Measurements from ENCODE around the gene RGS17. TPM values are rescaled to one million over a fixed set of nuclear protein-coding genes. Genes with fewer than 3 reads are reported as not detected.
A peak's percentile ranks its signal among the peaks of the same experiment; 100 is the strongest.

Gene RGS17
- total RNA-seq = under 1 TPM; 0.26 to 0.45 TPM

- no peaks in the 10 kb centered on the region for H3K9me3 Mint-ChIP-seq
- peak within 1 kb of the TSS in 1 of 2 donors; percentile 62 for H3K27ac Mint-ChIP-seq
- H3K4me3 Mint-ChIP-seq = peak within 1 kb of the TSS; percentile 89
- ATAC-seq = peak; percentile 83 to 91
- peak; percentile 69 for DNase-seq (ENCODE audit: low spot score)
- H3K4me1 Mint-ChIP-seq (ENCODE audit: low read depth in 2 of 2) = peaks cover 25 to 38% of the 10 kb centered on the region in 2 donors
- peaks cover 7 to 29% of the 10 kb centered on the region in 2 donors for H3K27me3 Mint-ChIP-seq
- H3K36me3 Mint-ChIP-seq = no peaks in the 10 kb centered on the region
Measured at GRCh38 chr6:153131037-153131981, at the start of gene RGS17. Gene RGS17 (minus strand): TSS chr6:153131282. CDS start chr6:153044018, 87,264 bp downstream.

GRCh38 chr6:153172815-153173214 lies 41.7 kb upstream of the RGS17 start:
- Mint-ChIP-seq H3K4me1 (ENCODE audit: low read depth in 2 of 2) (peaks cover 0 to 3% of the 10 kb centered on the region in 2 donors), H3K4me3 (no peak overlapping the region), H3K27me3 (peaks cover 11 to 16% of the 10 kb centered on the region in 2 donors), H3K9me3 (no peaks in the 10 kb centered on the region), H3K27ac (no peak overlapping the region), H3K36me3 (no peaks in the 10 kb centered on the region)
- DNase-seq (ENCODE audit: low spot score) = no peak
- ATAC-seq = no peak

GRCh38 chr6:153170511-153170910 lies 39.4 kb upstream of the RGS17 start:
- H3K27ac Mint-ChIP-seq = no peak overlapping the region
- H3K36me3 Mint-ChIP-seq = no peaks in the 10 kb centered on the region
- no peak overlapping the region for H3K4me3 Mint-ChIP-seq
- peaks cover 0 to 3% of the 10 kb centered on the region in 2 donors for H3K4me1 Mint-ChIP-seq (ENCODE audit: low read depth in 2 of 2)
- H3K27me3 Mint-ChIP-seq = peaks cover 9 to 11% of the 10 kb centered on the region in 2 donors
- no peaks in the 10 kb centered on the region for H3K9me3 Mint-ChIP-seq
- DNase-seq (ENCODE audit: low spot score) = no peak
- no peak for ATAC-seq

- H3K27me3 Mint-ChIP-seq = peaks cover 9 to 11% of the 10 kb centered on the region in 2 donors
- H3K4me3 Mint-ChIP-seq = no peak overlapping the region
- no peaks in the 10 kb centered on the region for H3K36me3 Mint-ChIP-seq
- no peak overlapping the region for H3K27ac Mint-ChIP-seq
- DNase-seq (ENCODE audit: low spot score) (no peak), ATAC-seq (no peak)
- H3K9me3 Mint-ChIP-seq = no peaks in the 10 kb centered on the region
- peaks cover 0 to 3% of the 10 kb centered on the region in 2 donors for H3K4me1 Mint-ChIP-seq (ENCODE audit: low read depth in 2 of 2)
Measured at GRCh38 chr6:153167907-153168306, 36.8 kb upstream of the RGS17 start.

- ATAC-seq = no peak
- Mint-ChIP-seq H3K9me3 (no peaks in the 10 kb centered on the region), H3K27ac (no peak overlapping the region), H3K36me3 (no peaks in the 10 kb centered on the region), H3K27me3 (peaks cover 9 to 11% of the 10 kb centered on the region in 2 donors), H3K4me3 (no peak overlapping the region), H3K4me1 (ENCODE audit: low read depth in 2 of 2) (peaks cover 0 to 3% of the 10 kb centered on the region in 2 donors)
- no peak for DNase-seq (ENCODE audit: low spot score)
Measured at GRCh38 chr6:153167061-153167891, 36.2 kb upstream of the RGS17 start.

- H3K36me3 Mint-ChIP-seq = no peaks in the 10 kb centered on the region
- H3K4me3 Mint-ChIP-seq = no peak overlapping the region
- H3K27me3 Mint-ChIP-seq = peaks cover 10 to 13% of the 10 kb centered on the region in 2 donors
- no peak overlapping the region for H3K27ac Mint-ChIP-seq
- H3K4me1 Mint-ChIP-seq (ENCODE audit: low read depth in 2 of 2) = no peaks in the 10 kb centered on the region
- ATAC-seq = no peak
- no peak for DNase-seq (ENCODE audit: low spot score)
- no peaks in the 10 kb centered on the region for H3K9me3 Mint-ChIP-seq
Measured at GRCh38 chr6:153162646-153163045, 31.6 kb upstream of the RGS17 start.

- no peak for DNase-seq (ENCODE audit: low spot score)
- H3K4me1 Mint-ChIP-seq (ENCODE audit: low read depth in 2 of 2) = no peaks in the 10 kb centered on the region
- no peak overlapping the region for H3K27ac Mint-ChIP-seq
- H3K36me3 Mint-ChIP-seq = no peaks in the 10 kb centered on the region
- no peak for ATAC-seq
- H3K9me3 Mint-ChIP-seq = no peaks in the 10 kb centered on the region
- no peak overlapping the region for H3K4me3 Mint-ChIP-seq
- H3K27me3 Mint-ChIP-seq = peaks cover 10 to 13% of the 10 kb centered on the region in 2 donors
Measured at GRCh38 chr6:153162172-153162571, 31.1 kb upstream of the RGS17 start.

- Mint-ChIP-seq H3K4me1 (ENCODE audit: low read depth in 2 of 2) (no peaks in the 10 kb centered on the region), H3K4me3 (no peak overlapping the region), H3K36me3 (no peaks in the 10 kb centered on the region), H3K9me3 (no peaks in the 10 kb centered on the region), H3K27me3 (peaks cover 12 to 13% of the 10 kb centered on the region in 2 donors), H3K27ac (no peak overlapping the region)
- no peak for DNase-seq (ENCODE audit: low spot score)
- ATAC-seq = no peak
Measured at GRCh38 chr6:153160221-153160620, 29.1 kb upstream of the RGS17 start.

- Mint-ChIP-seq H3K27ac (no peak overlapping the region), H3K27me3 (peaks cover 7 to 8% of the 10 kb centered on the region in 2 donors), H3K4me3 (no peak overlapping the region), H3K9me3 (no peaks in the 10 kb centered on the region), H3K36me3 (no peaks in the 10 kb centered on the region), H3K4me1 (ENCODE audit: low read depth in 2 of 2) (no peaks in the 10 kb centered on the region)
- no peak for ATAC-seq
- no peak for DNase-seq (ENCODE audit: low spot score)
Measured at GRCh38 chr6:153150752-153151440, 19.8 kb upstream of the RGS17 start.

GRCh38 chr6:153150371-153150751 lies 19.3 kb upstream of the RGS17 start:
- Mint-ChIP-seq H3K36me3 (no peaks in the 10 kb centered on the region), H3K4me1 (ENCODE audit: low read depth in 2 of 2) (no peaks in the 10 kb centered on the region), H3K27ac (no peak overlapping the region), H3K4me3 (no peak overlapping the region), H3K9me3 (no peaks in the 10 kb centered on the region), H3K27me3 (peaks cover 6 to 8% of the 10 kb centered on the region in 2 donors)
- DNase-seq (ENCODE audit: low spot score) = no peak
- ATAC-seq = no peak

- no peaks in the 10 kb centered on the region for H3K4me1 Mint-ChIP-seq (ENCODE audit: low read depth in 2 of 2)
Measured at GRCh38 chr6:153149891-153150290, 18.8 kb upstream of the RGS17 start.

GRCh38 chr6:153146413-153146812 lies 15.3 kb upstream of the RGS17 start:
- no peak for ATAC-seq
- H3K4me3 Mint-ChIP-seq = no peak overlapping the region
- H3K36me3 Mint-ChIP-seq = no peaks in the 10 kb centered on the region
- H3K9me3 Mint-ChIP-seq = no peaks in the 10 kb centered on the region
- no peak overlapping the region for H3K27ac Mint-ChIP-seq
- no peak for DNase-seq (ENCODE audit: low spot score)
- no peaks in the 10 kb centered on the region for H3K4me1 Mint-ChIP-seq (ENCODE audit: low read depth in 2 of 2)
- H3K27me3 Mint-ChIP-seq = peaks cover 11 to 14% of the 10 kb centered on the region in 2 donors

More at GRCh38 chr6:153149891-153150290, 18.8 kb upstream of the RGS17 start:
- DNase-seq (ENCODE audit: low spot score) (no peak), ATAC-seq (no peak)
- Mint-ChIP-seq H3K9me3 (no peaks in the 10 kb centered on the region), H3K27me3 (peaks cover 7 to 12% of the 10 kb centered on the region in 2 donors), H3K36me3 (no peaks in the 10 kb centered on the region), H3K27ac (no peak overlapping the region), H3K4me3 (no peak overlapping the region)

GRCh38 chr6:153145591-153145990 lies 14.5 kb upstream of the RGS17 start:
- no peaks in the 10 kb centered on the region for H3K9me3 Mint-ChIP-seq
- DNase-seq (ENCODE audit: low spot score) (no peak), ATAC-seq (no peak)
- peaks cover 11 to 14% of the 10 kb centered on the region in 2 donors for H3K27me3 Mint-ChIP-seq
- no peak overlapping the region for H3K4me3 Mint-ChIP-seq
- H3K4me1 Mint-ChIP-seq (ENCODE audit: low read depth in 2 of 2) = no peaks in the 10 kb centered on the region
- no peaks in the 10 kb centered on the region for H3K36me3 Mint-ChIP-seq
- no peak overlapping the region for H3K27ac Mint-ChIP-seq

Data from natural killer cell treated with Interleukin-12 subunit alpha and Interleukin-12 subunit beta and Interleukin-15 and Interleukin-18, amount 100 ng/mL, for 72 hours (primary cell).